Head of caudate nucleus (tissue), 42 donors: Measurements from ENCODE around the gene NLGN1.

Source experiments
- DNase-seq, 42 donors: peaks; one replicate each; pipeline versions ENCODE4 v3.0.0 to v3.0.0-alpha.2; 2020 to 2021; ENCODE audit warnings: mixed read lengths in 7 of 42
- intact Hi-C: fragments of 100-400 bp; cut with DNase I; formaldehyde crosslinking; loops from one replicate; pipeline ENCODE4 v1.15.0; 2022

NLGN1 gene

GRCh38 chr3:174302746-174303315, 905.3 kb downstream of the NLGN1 start:
- DNase-seq = no peak
- intact Hi-C loops = no loop called here

DNA sequence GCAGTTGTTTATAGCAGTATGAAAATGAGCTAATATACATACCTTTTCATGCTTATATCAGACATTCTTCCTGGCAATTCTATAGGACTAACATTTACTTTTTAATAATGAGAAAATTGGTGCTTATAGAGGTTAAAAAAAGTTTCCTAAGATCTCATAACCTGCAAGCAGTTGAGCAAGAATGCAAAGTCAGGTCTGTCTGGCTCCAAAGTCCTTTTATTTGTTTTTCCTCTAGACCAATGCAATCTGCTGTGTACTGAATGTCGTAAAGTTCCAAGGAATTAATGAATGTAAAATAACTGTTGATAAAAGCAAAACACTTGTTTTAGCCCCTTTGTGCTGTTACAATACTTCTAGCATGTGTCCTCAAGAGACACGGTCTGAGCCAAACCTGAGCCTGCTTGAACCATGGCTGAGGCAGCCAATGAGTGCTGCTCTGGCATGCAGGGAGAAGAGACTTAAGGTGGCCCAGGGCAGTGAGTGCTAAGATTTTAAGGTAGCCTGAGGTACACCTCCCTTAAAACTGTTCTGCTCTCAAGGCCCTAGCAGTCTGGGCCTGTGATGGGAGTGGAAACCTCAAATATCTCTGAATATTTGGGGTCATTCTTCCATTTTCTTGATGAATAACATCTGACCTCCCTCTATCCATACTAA, 906.5 kb downstream of the NLGN1 start:
- intact Hi-C loops = no loop called here
- no peak for DNase-seq

DNA sequence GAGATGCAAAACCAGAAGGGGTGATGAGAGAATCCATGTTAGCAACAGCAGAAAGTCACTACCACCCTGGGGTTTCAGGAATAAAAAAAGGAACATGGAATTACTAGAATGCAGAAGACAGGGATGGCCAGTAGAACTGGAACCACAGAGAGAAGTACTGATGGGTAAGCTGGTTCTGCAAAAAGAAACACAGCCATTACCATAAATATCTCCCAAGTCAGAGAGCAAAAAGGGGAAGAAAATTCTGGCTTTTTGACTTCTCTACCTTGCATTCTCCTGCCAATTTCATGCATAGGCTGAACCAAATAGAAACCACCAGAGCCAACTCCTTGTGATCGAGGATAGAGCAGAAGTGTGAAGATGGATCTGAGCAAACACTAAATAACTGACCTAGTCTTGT, 911.2 kb downstream of the NLGN1 start:
- DNase-seq = no peak
- intact Hi-C loops = no loop called here

GRCh38 chr3:174310475-174310983, 913.0 kb downstream of the NLGN1 start:
- no peak for DNase-seq
- intact Hi-C loops = no loop called here

DNA sequence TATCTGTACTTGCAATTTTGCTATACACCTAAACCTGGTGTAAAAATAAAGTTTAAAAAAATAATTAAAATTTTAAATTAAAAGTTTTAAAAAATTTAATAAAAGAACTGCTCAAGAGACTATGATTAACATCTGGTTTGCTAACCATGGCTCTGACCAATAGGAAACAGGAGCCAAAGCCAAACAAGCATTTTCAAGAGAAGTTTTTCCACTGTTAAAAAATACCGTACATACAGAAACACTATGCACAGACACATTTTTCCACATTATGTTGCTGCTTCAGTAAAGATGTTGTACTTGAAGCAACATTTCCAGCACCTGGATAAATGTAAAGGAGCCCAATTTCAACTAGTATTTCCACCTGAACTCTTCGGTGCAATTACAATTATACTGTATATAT, 917.7 kb downstream of the NLGN1 start:
- intact Hi-C loops = no loop called here

GRCh38 chr3:174317005-174317404, 919.5 kb downstream of the NLGN1 start:
- DNase-seq = no peak
- intact Hi-C loops = no loop called here

More for the DNA sequence above, 917.7 kb downstream of the NLGN1 start:
- no peak for DNase-seq

DNA sequence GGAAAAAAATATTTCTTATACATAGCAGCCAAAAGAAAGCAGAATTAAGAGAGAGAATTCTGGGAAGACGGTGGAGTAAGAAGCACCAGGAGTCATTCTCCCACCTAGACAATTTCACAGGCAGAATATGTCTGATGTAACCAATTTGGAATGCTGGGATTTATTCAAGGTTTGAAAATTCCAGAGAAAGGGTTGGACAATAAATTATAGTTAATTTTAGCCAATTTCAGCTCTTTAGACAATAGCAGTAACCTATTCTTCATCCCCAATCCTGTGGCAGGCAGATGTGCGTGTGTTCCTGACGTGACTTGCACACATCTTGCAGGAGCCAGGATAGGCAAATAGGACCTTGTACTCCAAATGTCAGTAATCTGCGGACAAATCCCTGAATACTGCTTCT, 920.6 kb downstream of the NLGN1 start:
- intact Hi-C loops = no loop called here

GRCh38 chr3:174321548-174321947, 924.0 kb downstream of the NLGN1 start:
- DNase-seq = no peak
- intact Hi-C loops = no loop called here

More for the DNA sequence above, 920.6 kb downstream of the NLGN1 start:
- no peak for DNase-seq

- no peak for DNase-seq
- intact Hi-C loops = no loop called here
These were observed 925.2 kb downstream of the NLGN1 start for GRCh38 chr3:174322789-174323188.

- no peak for DNase-seq
These were observed 927.6 kb downstream of the NLGN1 start for GRCh38 chr3:174325171-174325570.

GRCh38 chr3:174325834-174326700, 928.5 kb downstream of the NLGN1 start:
- DNase-seq = no peak

More at GRCh38 chr3:174325171-174325570, 927.6 kb downstream of the NLGN1 start:
- intact Hi-C loops = no loop called here

DNA sequence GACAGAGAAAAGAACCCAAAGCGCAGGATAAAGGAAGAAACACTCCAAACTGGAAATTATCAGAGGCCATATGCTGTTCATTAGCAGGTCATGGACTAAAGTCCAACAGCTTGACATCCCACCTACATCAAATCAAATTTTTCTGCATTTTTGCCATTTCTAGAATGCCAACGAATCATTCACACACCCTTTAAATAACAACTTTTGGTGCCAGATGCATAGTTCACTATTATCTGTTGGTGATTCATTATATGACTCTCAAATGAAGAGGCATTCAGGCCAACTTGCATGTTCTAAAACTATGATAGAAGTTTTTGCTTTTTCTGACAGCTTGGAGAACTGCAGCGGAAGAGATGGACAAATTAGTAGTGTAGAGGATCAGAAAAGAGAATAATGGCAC, 931.8 kb downstream of the NLGN1 start:
- intact Hi-C loops = no loop called here
- no peak for DNase-seq

More at GRCh38 chr3:174325834-174326700, 928.5 kb downstream of the NLGN1 start:
- intact Hi-C loops = no loop called here

- intact Hi-C loops = no loop called here
- no peak for DNase-seq
These were observed 932.8 kb downstream of the NLGN1 start for GRCh38 chr3:174330303-174330702.

GRCh38 chr3:174331095-174331800, 933.7 kb downstream of the NLGN1 start:
- DNase-seq = no peak
- intact Hi-C loops = no loop called here

DNA sequence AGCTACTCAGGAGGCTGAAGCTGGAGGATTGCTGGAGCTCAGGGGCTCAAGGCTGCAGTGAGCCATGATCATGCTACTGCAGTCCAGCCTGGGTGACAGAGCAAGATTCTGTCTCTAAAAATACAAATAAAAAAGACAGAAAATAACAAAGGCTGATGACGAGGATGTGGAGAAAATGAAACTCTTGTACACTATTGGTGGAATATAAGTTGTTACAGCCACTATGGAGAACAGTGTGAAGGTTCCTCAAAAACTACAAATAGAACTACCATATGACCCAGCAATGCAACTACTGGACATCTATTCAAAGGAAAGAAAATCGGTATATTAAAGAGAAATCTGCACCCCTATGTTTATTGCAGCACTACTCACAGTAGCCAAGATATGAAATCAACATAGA, 934.8 kb downstream of the NLGN1 start:
- DNase-seq = no peak
- intact Hi-C loops = no loop called here

DNA sequence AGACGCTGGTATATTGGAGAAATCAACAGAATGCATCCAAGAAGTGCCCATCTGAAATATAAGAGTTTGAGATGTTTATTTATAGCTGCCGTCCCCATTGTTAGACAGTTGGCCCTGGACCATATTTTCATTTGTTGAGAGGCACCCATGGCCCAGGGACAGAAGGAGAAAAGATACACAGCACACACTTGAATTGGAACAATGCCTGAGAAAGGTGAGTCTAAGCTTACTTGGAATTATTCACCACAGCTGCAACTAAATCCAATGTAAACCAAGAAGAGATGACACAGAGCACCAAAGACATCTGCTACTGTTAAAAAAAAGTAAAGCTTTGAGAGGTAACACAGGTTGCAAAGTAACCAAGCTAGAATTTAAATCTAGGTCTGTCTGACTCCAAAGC, 936.1 kb downstream of the NLGN1 start:
- intact Hi-C loops = no loop called here
- DNase-seq = no peak

GRCh38 chr3:174334111-174334510, 936.6 kb downstream of the NLGN1 start:
- intact Hi-C loops = no loop called here
- no peak for DNase-seq

DNA sequence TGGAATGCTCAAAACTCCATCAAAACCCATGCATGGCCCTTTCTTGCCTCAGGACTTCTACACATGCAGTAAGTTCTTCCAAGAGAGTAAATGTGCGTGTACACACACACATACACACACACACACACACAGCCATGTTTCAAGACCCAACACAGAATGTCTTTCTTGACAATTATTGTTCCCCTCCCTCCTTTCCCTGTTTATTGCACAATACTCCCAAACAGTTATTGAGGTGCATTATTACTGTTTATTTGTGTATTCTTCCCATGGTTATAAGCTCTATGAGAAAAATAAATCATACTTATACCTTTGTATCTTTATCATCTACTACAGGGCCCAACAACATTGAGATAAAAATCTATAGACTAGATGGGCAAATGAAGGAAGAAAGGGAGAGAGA, 937.8 kb downstream of the NLGN1 start:
- intact Hi-C loops = no loop called here
- DNase-seq = no peak

DNA sequence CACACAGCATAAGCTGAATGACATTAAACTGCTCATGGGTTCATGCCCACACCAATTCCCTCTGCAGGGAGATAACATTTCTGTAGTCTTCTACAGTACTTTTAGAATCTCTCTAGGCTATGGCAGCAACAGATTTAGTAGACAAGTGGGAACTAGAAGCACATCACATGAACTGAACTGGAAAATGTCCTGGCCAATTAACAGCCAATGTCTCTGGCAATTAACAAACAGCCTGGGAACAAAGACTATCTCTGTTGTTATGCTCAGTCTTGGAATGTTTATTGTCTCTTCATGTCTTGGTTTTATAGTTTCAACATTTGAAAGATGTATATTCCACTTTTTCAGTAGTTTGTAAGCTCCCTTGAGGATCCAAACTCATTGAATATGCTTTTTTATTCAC, 938.4 kb downstream of the NLGN1 start:
- intact Hi-C loops = no loop called here
- no peak for DNase-seq
